SKM-1 (cell line): Measurements from ENCODE around the gene AIPL1.

Source experiments
- DNase-seq: peaks from one replicate; lab custom pipeline; 2025; ENCODE audit not compliant: unreplicated experiment; lab: John Stamatoyannopoulos, UW

The AIPL1 gene

DNA sequence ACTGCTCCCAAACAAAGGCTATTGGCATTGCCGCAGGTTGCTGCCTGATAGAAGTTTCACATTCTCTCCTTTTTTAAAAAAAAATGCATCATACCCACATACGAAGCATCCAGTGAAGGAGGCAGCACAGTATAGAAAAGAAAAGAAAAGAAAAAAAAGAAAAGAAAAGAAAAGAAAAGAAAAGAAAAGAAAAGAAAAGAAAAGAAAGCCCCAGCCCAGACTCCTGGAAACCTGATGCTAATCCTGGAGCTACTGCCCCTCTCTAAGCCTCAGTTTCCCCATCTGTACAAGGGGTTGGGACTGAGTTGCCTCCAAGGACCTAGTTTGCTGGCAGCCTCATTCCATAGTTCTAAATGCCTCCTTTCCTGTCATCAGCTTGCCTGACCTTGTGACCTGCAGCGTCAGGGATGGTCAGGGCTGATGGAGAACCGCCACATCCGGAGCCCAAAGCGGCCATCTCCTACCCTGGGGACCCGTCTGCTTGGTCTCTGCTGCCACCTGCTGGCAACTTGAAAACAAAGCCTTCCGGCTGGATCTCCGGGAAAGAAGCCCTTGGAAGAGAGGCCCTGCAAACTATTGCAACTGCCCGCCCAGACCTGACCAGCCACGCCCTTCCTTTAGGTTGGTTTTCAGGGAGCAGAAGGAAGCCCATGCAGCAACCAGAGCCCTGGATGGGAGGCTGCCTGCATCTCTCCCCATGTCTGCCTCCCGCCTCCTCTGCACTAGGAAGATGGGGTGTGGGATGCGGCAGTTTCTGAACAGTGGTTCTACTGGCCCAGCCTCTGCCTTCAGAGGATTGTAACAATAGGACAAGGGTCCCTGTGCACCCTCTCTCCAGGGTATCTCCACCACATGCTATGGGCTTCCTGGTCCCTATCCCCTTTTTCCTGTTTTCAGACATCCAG is 13.0 kb downstream of the AIPL1 start:
- DNase-seq: peak; percentile 8

DNA sequence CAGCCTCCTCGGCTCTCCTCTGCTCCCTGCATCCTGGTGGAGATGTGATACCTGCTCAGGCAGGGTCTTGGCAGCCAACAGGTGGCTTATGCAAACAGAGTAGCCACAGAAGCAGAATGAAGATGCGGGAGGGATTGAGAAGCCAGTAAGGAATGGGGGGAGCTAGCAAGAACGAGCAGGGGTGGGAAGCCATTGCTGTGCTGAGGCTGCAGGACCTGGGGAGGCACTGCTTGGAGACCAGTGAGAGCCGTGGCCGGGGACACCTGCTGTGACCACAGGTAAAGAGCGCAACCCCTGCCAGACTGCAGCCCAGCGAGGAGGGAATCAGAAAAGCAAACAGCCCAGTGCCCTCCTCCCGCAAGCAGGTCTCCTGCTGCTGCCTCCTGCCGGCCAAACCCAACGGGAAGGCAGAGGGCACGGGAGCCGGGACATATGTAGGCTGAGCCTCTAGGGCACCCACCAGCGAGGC is 14.7 kb downstream of the AIPL1 start:
- DNase-seq: no peak

DNA sequence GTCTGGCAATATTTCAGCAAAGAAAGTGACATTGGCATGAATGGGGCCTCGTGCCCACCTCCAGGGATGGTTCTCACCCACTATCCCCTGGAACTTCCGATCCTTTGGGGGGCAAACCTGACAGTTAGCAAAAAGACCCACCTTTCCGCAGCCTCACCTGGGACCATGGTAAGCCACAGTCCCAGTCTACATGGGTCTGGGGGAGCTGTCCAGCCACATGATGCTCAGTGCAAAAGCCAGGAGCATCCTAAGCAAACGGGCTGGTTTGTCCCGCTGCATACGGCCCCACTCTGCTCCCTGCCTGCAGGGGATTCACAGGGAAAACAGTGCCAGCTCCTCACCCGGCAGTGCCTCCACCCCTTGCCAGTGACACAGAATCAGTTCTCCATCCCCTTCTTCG is 19.3 kb downstream of the AIPL1 start:
- no peak for DNase-seq

DNA sequence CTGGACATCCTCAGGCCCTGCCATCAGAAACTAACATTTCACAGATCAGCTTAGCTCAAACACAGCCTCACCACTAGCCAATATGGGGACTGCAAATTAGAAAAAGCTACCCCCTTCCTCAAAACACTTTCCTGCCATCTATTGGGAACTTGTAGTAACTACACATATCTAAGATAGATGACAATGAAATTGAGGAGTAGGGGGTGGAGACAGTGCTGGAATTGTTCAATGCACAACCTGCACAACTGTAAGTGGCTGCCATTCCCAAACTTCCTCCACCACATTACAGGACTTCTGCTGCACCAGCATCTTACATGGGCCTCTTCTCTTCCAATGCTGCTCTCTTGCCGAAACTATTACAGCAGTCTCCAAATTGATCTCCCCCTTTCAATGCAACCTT is 21.9 kb downstream of the AIPL1 start:
- peak; percentile 1 for DNase-seq

DNA sequence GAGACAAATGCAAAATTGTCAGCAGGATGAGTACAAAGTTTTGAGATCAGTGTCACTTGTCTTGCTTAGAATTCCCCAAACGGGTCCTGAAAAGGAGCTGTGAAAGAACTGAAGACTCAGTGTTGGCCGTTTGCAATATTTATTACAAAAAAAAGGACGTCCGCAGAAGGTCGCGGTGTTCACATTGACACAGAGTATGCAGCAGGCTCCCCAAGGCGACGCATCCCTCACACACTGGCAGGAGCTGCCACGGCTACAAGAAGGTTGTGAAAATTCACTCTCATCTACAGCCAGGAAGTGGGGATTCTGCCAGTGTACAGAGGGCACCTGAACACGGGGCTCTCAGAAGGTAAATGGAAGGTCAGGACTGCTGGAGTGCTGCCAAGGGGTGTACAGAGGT is 26.2 kb downstream of the AIPL1 start:
- DNase-seq: no peak

DNA sequence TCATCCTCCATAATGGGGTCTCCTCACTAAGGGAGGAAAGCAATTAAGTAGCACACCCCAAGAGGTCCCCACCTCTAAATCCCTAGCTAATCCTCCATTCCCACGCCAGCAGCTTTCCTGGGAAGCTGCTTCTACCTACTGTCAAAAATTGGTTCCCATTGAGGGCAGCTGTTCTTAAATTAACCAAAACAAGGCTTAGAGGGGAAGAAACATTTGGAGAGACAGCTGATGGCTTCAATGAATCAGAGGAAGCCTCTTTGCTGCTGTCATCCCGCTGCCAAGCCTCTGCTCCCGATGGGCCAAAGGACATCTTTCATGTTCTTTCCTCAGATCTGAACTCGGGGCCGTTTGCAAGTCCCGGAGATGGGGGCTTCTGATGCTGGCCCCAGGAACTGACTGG is 26.6 kb downstream of the AIPL1 start:
- DNase-seq: no peak

DNA sequence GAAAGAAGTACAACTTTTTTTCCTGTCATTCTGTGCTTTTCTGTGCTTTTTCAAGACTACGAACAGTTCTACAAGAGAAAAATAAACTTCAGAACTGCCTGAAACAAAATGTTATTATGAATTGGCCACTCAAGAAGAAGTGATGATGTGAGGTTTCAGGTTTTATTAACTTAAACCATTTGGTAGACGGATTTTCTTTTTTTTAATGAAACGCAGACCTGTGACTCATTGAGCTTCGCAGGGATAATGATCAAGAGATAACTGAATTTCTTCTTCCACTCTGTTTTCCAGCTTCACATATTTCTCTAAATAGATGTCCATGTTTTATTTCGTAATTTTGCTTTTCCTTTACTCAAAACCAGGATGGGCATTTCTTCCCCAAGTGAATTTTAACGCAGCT is 32.7 kb downstream of the AIPL1 start:
- no peak for DNase-seq

DNA sequence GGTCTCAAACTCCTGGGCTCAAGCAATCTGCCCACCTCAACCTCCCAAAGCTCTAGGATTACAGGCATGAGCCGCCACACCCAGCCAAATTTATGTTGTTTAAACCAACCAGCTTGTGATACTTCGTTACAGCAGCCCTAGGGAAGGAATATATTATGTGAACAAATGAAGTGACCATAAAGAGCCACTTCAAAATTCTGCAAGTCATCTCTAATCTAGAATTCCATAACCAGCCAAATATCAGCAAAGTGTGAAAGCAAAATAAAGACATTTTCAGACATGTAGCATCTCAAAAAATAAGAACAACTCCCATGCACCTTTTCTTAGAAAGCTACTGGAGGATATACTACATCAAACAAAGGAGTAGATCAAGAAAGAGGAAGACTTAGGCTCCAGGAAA is 36.0 kb downstream of the AIPL1 start:
- no peak for DNase-seq

DNA sequence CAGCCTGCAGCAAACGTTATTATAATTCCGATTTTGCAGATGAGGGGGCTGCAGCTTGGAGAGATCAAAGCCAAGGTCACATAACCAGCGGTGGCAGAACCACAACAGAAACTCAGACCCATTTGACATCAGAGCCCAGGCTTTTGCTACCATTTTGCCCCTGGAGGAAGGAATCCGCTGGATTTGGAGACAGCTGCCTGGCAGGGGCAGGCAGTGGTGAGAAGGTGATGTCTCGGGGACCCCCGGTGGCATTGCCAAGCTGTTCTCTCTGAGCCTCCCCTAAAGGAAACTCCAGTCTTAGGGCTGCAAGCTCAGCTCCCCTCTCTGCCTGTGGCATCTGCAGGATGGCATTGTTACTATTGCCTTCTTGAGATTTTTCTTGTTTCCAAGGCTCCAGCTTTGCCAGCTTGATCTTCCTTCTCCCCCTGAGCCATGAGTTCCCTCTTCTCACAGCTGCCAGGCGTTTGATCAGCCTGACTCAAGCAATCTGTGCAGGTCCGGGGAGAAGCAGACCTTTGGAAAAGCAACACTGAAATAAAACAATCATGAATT is 40.8 kb downstream of the AIPL1 start:
- no peak for DNase-seq

DNA sequence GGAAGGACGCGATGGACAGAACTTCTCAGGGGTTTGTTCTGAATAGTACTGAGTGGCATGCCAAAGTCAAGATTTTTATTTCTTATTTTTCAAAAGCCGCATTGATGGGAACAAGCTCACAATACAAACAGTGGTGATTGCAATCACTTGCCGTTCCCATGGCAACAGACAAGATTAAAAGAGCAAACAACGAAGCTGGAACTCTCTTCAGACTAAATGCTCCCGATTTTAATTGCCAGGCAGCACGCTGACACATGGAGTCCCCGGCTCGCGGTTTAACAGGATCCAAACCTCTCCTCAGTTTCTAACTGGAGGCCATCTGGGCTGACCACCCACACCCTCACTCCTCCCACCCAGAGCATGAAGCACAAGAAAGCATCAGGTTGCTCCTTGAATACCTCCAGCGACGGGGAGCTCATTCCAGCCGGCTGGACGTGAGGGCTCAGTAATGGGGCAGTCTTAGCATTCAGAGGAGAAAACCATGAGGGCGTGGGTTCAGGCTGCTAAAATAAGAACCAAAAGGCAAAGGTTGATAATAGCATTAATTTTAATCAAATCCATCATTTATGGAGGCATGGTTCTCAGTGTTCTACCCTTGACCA is 41.5 kb downstream of the AIPL1 start:
- no peak for DNase-seq

DNA sequence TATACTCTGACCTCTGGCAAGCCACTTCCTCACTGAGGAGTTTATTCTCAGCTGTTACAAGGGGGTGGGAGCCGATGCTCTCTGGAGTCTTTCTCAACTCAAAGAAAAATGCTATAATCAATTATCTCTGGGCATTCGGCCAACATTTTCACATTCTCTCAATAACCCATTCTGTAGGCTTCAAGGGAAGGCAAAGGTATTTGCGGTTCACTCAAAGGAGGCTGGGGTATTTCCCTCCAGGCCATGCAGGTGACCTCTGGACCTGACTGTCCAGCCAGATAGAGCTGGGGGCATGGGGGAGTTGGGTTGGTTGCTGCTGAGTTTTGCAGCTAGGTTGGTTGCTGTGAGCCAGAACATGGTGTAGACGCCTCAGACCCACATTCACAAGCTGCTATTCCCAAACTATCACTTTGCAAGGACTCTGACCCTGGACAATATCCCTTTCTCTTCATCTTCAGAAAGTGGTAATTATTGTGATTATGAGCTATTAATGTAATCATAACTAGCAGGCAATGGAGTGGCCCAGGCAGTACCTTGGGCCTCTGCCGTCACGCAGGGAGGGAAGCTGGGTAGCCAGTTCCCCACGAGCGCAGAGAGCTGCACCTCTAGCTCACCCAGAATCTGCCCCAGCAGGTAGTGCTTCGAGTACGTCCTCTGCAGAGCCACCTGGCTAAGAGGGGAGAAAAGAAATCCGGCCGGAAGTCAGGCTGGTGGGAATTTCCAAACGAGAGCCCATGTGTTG is 42.1 kb downstream of the AIPL1 start:
- no peak for DNase-seq

DNA sequence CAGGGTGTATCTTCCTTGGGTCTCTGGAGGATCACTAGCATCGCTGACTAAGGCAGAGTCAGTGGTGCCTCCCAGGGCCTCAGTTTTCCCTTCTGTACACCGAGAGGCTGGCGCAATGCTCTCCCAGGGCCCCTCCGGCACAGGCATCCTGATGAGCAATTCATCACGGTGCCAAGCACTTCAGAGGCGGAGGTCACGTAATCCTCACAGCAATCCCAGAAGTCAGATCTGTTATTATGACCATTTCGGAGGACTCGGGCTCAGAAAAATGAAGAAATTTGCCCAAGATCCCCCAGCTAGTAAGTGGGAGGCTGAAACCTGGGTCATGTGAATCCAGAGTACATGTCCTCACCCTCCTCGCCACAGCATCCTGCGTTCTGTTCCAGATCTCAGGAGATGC is 46.5 kb downstream of the AIPL1 start:
- DNase-seq: no peak

DNA sequence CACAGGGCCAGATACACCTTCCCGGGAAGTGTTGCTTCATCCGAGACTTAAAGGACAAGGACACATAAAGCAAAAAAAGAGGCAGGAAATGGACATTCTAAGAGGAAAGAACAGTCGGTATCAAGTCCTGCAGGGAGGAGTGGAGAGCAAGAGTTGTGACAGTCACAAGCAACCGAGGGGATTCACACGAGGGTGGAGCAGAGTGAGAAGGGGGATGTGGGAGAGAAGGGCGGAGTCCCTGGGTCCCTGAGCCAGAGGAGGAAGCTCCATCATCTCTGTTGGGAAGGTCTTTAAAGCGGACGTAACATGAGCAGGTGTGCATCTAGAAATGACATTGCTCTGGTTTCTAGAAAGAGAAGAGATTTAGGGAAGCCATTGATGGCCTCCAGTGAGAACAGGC is 47.1 kb downstream of the AIPL1 start:
- no peak for DNase-seq

DNA sequence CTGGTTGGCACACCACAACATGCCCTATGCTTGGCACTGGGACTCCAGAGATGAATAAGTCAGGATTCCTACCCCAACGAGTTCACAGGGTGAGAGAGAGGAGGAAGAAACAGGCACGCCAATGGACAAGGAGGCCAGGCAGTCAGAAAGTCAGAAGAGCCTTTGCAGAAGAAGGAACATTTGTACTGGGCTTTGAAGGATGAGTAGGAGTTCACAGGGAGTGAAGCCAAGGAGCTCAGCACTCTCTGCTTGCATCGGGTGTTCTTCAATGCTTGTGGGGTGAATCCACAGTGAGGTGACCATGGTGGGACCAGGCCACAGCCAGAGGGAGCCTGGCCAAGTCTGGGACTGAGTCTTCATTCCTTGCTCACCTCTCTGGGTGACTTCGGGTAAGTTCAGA is 47.5 kb downstream of the AIPL1 start:
- DNase-seq: no peak

DNA sequence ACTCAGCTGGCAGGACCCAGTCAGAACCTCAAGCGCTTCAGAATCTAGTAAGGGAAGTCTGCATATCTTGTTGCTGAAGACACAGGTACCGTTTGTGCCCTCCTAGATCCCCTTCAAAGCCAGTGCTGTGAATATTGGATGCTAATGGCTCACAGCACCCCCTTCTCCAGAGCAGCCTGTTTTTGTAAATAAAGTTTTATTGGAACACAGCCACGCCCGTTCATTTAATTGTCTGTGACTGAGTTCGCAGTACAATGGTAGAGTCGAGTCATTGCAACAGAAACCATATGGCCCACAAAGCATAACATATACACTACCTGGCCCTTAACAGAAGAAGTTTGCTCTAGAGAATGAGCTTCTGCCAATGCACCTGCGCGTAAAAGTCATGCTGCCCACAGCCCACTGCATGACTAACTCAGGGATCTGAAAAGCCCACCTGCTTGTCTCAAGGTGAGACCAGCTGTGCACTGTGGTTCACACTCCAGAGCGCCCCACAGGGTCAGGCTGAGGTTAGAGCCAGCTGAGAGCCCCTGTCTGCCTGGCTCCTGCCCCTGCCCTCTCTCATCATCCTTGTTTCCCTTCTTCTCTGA is 48.8 kb downstream of the AIPL1 start:
- DNase-seq: no peak

DNA sequence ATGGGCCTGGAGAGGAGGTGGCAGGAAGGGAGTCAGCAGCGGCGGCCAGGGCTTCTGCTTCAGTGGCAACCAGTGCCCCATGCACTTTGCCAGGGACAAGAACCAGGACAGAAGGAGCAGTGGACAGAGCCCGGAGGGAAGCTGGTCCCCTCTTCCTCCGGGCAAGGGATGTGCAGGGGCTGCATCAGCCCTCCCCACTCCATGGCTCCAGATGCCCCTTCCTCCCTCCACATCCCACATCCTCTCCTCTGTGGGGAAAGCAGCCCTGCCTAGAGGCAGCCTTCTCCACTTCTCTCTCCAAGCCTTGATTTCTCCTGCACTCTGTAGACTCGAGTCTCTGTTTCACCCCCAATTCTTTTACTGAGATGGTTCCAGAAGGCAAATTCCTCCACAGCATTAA is 50.4 kb downstream of the AIPL1 start:
- no peak for DNase-seq

DNA sequence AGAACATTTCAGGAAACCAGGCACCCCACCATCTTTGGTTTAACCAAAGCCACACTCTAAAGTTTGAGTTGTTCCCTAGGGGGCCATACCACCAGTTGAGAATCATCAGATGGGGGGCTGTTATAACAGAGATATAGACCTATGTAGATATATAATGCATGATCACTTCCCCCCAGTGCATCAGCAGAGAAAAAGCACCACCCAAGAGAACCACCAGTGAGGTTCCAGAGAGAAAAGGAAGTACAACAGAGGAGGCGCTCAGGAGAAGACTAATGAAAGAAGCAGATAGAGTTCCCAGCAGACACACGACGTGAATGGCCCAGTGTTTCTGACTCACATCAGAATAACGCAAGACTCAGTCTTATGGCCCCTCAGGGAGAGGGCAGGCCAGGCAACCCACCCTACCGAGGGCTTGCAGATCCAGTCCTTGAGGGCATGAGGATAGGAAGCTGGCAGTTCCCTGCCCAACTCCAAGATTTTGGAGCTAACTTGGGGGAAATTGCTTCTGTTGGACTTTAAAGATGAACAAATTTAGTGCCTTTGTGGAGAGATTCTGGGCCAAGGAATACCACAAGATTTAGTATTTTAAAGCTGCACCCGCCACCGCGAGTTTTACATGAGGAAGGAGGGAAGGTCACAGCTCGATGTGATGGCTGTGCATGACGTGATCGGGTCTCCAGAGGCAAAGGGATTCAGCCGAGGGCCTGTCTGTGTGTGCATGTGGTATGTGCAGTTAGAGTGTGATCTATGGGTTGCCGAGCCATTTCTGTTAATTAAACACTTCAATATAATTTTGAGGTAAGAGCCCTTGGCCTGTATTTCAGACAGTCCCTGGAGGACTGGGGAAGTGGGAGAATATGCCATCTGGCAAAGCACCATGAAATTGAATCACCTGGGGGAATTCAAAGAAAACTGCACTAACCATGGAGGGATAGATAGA is 53.1 kb downstream of the AIPL1 start:
- DNase-seq: no peak

DNA sequence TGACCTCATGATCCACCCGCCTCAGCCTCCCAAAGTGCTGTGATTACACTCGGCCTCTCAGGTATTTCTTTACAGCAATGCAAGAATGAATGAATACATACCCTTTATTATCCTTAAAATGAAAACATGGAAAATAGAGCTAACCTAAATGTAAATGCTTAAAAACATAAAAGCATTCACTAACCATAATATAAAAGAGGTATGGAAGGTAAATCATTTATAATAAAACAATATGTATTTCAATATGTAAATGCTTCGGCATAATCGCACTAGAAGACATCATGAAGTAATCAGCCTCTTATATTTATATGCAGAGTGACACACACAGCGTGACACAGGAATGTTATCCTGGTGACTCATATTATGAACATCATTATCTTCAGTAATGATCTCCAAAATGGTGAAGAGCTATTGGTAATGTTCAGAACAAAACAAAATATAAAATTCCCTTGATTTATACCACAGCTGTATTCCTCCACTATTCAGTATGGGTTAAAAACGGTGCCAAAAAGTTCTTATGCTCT is 53.9 kb downstream of the AIPL1 start:
- DNase-seq: no peak

DNA sequence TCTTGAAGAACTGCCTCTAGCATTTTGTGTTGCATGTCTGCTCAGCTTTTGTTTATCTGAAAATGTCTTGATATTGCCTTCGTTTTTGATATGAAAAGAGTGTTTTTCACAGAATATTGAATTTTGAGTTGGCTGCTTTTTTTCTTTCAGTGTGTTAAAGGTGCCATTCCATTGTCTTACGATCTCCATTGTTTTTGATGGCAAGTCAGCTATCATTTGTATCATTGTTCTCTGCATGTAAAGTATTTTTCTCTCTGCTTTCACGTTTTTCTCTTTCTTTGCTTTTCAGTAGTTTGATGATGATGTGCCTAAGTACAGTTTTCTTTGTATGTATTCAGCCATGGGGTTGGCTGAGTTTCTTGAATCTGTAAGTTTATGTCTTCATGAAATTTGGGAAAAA is 57.0 kb downstream of the AIPL1 start:
- DNase-seq: no peak

DNA sequence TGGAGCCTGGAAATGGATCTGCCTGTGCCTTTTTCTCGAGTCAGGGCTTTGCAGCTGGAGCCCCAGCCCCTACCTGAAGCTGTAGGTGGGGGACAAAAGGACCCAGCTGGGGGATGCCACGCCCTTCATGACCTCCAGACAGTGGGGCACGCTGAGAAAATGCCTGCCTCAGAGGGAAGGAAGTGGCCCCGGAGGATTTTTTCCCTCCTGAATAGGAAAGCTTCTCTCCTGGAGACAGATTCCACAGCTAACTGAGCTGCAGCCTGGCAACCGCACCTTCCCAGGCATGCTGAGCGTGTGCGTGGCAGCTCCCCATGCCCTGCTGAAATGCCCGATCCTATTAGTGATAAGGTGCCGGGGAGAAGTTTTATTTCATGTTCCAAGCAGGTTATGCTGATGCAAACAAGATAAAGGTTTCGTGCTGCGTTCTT is 58.0 kb downstream of the AIPL1 start:
- DNase-seq: no peak
